Muscle of leg (tissue), 11 donors: Measurements from ENCODE around the gene RPL27. TPM values are rescaled to one million over a fixed set of nuclear protein-coding genes. Genes with fewer than 3 reads are reported as not detected.
"Not testable (repeated sequence)": the region's sequence is repeated elsewhere in the genome, so short reads cannot be mapped to it uniquely, and the experiment has no call there.

Experiments used
- DNase-seq: peaks from one replicate; pipeline ENCODE4 v3.0.0; 2013
- H3K27ac ChIP-seq: one replicate; pipeline ENCODE4 v1.5.1; 2013; ENCODE audit warnings: mild to moderate bottlenecking, low read length, control low read depth
- H3K27me3 ChIP-seq: one replicate; pipeline ENCODE4 v1.6.1; 2013; ENCODE audit warnings: low read length; ENCODE audit not compliant: control insufficient read depth, insufficient read depth
- H3K36me3 ChIP-seq: one replicate; pipeline ENCODE4 v1.6.1; 2013; ENCODE audit warnings: low read length; ENCODE audit not compliant: control insufficient read depth, insufficient read depth
- H3K4me1 ChIP-seq: one replicate; pipeline ENCODE4 v1.6.1; 2013; ENCODE audit warnings: low read length; ENCODE audit not compliant: control insufficient read depth, insufficient read depth
- H3K4me3 ChIP-seq: one replicate; pipeline ENCODE4 v1.5.1; 2013; ENCODE audit warnings: low read length, control low read depth
- H3K9me3 ChIP-seq: replicated peaks from 2 replicates; pipeline ENCODE4 v1.6.1; 2013; ENCODE audit warnings: low read depth, low read length; ENCODE audit not compliant: control insufficient read depth
- WGBS: methylation state at CpG from one replicate; pipeline ENCODE4 v1.1.5; 2013; ENCODE audit warnings: missing lambda C conversion rate; ENCODE audit not compliant: insufficient coverage; 5-methylcytosine and 5-hydroxymethylcytosine counted together
- polyA plus RNA-seq, 8 donors: library from polyadenylated mRNA; unstranded; fragments of 120-200 nt; gene quantifications; one replicate each; pipeline versions ENCODE4 v1.2.1 to v1.2.3, GENCODE V29; 2013; ENCODE audit warnings: inconsistent platforms in 1 of 8, low replicate concordance in 1 of 8; ENCODE audit not compliant: insufficient read length in 8 of 8, insufficient read depth in 1 of 8
- total RNA-seq: library from RNA; stranded (reverse); fragments of 120-200 nt; gene quantifications from one replicate; pipeline ENCODE4 v1.2.4, GENCODE V29; 2013

The RPL27 gene
- total and polyA plus RNA-seq, 9 donors: 2,184 to 3,028 (median 2,480) TPM

- 68% methylated on average over 3 of the region's 5 CpGs for WGBS
- Histone ChIP-seq H3K9me3 (no peaks in the 10 kb centered on the region), H3K36me3 (no peaks in the 10 kb centered on the region), H3K4me3 (no peak overlapping the region), H3K4me1 (no peaks in the 10 kb centered on the region), H3K27me3 (no peaks in the 10 kb centered on the region), H3K27ac (no peak overlapping the region)
- peak; percentile 27 for DNase-seq
These were observed 29.1 kb upstream of the RPL27 start for GRCh38 chr17:42969001-42969581.

GRCh38 chr17:42971589-42971988 is 26.6 kb upstream of the RPL27 start:
- no peak for DNase-seq
- no peaks in the 10 kb centered on the region for H3K36me3 ChIP-seq
- H3K27ac ChIP-seq: no peak overlapping the region
- no peaks in the 10 kb centered on the region for H3K9me3 ChIP-seq
- 95% methylated on average over 4 of the region's 5 CpGs for WGBS
- H3K27me3 ChIP-seq: no peaks in the 10 kb centered on the region
- no peaks in the 10 kb centered on the region for H3K4me1 ChIP-seq
- H3K4me3 ChIP-seq: no peak overlapping the region

- 60% methylated on average over 5 of the region's 18 CpGs for WGBS
- H3K27ac ChIP-seq, DNase-seq, H3K9me3 ChIP-seq, H3K4me1 ChIP-seq, H3K4me3 ChIP-seq, H3K36me3 ChIP-seq, H3K27me3 ChIP-seq: not testable (repeated sequence)
These were observed 24.9 kb upstream of the RPL27 start for GRCh38 chr17:42973323-42973722.

- no peak for DNase-seq
- Histone ChIP-seq H3K27ac (no peak overlapping the region), H3K4me3 (no peak overlapping the region), H3K36me3 (no peaks in the 10 kb centered on the region), H3K4me1 (peaks cover 9% of the 10 kb centered on the region), H3K9me3 (no peaks in the 10 kb centered on the region), H3K27me3 (no peaks in the 10 kb centered on the region)
- WGBS: 28% methylated on average over 2 of the region's 2 CpGs
These were observed 23.0 kb upstream of the RPL27 start for GRCh38 chr17:42975265-42975664.

- 66% methylated on average over 10 of the region's 16 CpGs for WGBS
These were observed 22.5 kb upstream of the RPL27 start for GRCh38 chr17:42975701-42976100.

GRCh38 chr17:42979511-42980273 is 18.5 kb upstream of the RPL27 start, which contains the start of gene PTGES3L:
TSS of gene PTGES3L (minus strand) at chr17:42980080. CDS start at chr17:42980053, 27 bp downstream.
- no peaks in the 10 kb centered on the region for H3K27me3 ChIP-seq
- DNase-seq: peak; percentile 87
- peaks cover 16% of the 10 kb centered on the region for H3K4me1 ChIP-seq
- no peaks in the 10 kb centered on the region for H3K9me3 ChIP-seq
- peak within 1 kb of the TSS; percentile 84 for H3K27ac ChIP-seq
- peaks cover 2% of the 10 kb centered on the region for H3K36me3 ChIP-seq
- H3K4me3 ChIP-seq: peak within 1 kb of the TSS; percentile 77
- WGBS: 24% methylated on average over 12 of the region's 21 CpGs

More at GRCh38 chr17:42975701-42976100, 22.5 kb upstream of the RPL27 start:
- peaks cover 10% of the 10 kb centered on the region for H3K4me1 ChIP-seq
- H3K4me3 ChIP-seq, DNase-seq, H3K27ac ChIP-seq, H3K9me3 ChIP-seq, H3K27me3 ChIP-seq, H3K36me3 ChIP-seq: not testable (repeated sequence)

- WGBS: under 1% methylated on average over 39 of the region's 39 CpGs
- Histone ChIP-seq H3K27me3 (no peaks in the 10 kb centered on the region), H3K27ac (peak within 1 kb of the TSS; percentile 84), H3K4me3 (peak within 1 kb of the TSS; percentile 77), H3K36me3 (peaks cover 2% of the 10 kb centered on the region), H3K9me3 (no peaks in the 10 kb centered on the region), H3K4me1 (peaks cover 16% of the 10 kb centered on the region)
- peak; percentile 92 for DNase-seq
These were observed 17.9 kb upstream of the RPL27 start, which contains the start of gene RUNDC1 for GRCh38 chr17:42980274-42980765. TSS of gene RUNDC1 (plus strand) at chr17:42980565. CDS start at chr17:42980577, 12 bp downstream.

- Histone ChIP-seq H3K4me1 (peaks cover 16% of the 10 kb centered on the region), H3K27ac (peak overlapping the region; percentile 84), H3K27me3 (no peaks in the 10 kb centered on the region), H3K36me3 (peaks cover 4% of the 10 kb centered on the region), H3K9me3 (no peaks in the 10 kb centered on the region), H3K4me3 (peak overlapping the region; percentile 77)
- DNase-seq: peak; percentile 42
- under 1% methylated on average over 63 of the region's 67 CpGs for WGBS
These were observed 17.3 kb upstream of the RPL27 start for GRCh38 chr17:42980766-42981397.

- peaks cover 16% of the 10 kb centered on the region for H3K4me1 ChIP-seq
- H3K27me3 ChIP-seq: no peaks in the 10 kb centered on the region
- peaks cover 7% of the 10 kb centered on the region for H3K36me3 ChIP-seq
- H3K9me3 ChIP-seq: no peaks in the 10 kb centered on the region
- H3K27ac ChIP-seq: no peak overlapping the region
- no peak for DNase-seq
- no peak overlapping the region for H3K4me3 ChIP-seq
These were observed 16.0 kb upstream of the RPL27 start for GRCh38 chr17:42982266-42982665.

GRCh38 chr17:42985225-42985624 is 13.0 kb upstream of the RPL27 start:
- Histone ChIP-seq H3K27ac (no peak overlapping the region), H3K9me3 (no peaks in the 10 kb centered on the region), H3K36me3 (peaks cover 27% of the 10 kb centered on the region), H3K4me1 (peaks cover 8% of the 10 kb centered on the region), H3K27me3 (no peaks in the 10 kb centered on the region), H3K4me3 (no peak overlapping the region)
- no CpG with 5 or more reads among the region's 1 CpG for WGBS
- peak; percentile 54 for DNase-seq
